Measurements from ENCODE around the gene FRAS1.
A peak's percentile ranks its signal among the peaks of the same experiment; 100 is the strongest.
"Not testable (repeated sequence)": the region's sequence is repeated elsewhere in the genome, so short reads cannot be mapped to it uniquely, and the experiment has no call there.

FRAS1 gene

GRCh38 chr4:78174891-78175290, 117.8 kb downstream of the FRAS1 start:
- no peak for DNase-seq

GRCh38 chr4:78179196-78179595, 122.1 kb downstream of the FRAS1 start:
- DNase-seq: no peak

- not testable (repeated sequence) for DNase-seq
Observed at GRCh38 chr4:78181681-78182234, 124.6 kb downstream of the FRAS1 start.

GRCh38 chr4:78184584-78184983, 127.5 kb downstream of the FRAS1 start:
- DNase-seq: no peak

DNA sequence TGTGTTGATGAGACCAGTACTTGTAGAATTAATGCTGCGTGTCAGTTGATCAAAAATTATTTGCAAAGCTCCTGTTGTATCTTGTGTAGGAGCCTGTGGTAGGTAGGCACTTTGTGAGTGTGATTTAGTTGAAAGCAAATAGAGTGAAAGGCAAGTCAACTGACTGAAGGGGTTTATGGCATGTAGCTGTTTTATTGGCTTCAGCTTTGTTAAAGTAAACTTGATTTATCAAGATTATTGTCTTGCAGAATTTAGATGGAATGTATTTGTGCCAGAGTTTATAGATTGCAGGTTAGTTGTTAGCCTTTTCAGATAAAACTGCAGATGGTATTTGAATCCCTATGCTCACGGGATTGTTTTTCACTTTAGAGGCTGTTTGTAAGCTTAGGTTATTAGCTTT, 128.0 kb downstream of the FRAS1 start:
- DNase-seq: no peak

- no peak for DNase-seq
Observed at GRCh38 chr4:78186597-78187543, 129.7 kb downstream of the FRAS1 start.

GRCh38 chr4:78190068-78190467, 132.9 kb downstream of the FRAS1 start:
- no peak for DNase-seq

GRCh38 chr4:78190595-78190994, 133.5 kb downstream of the FRAS1 start:
- no peak for DNase-seq

GRCh38 chr4:78197947-78198346, 140.8 kb downstream of the FRAS1 start:
- DNase-seq: peak; percentile 26

DNA sequence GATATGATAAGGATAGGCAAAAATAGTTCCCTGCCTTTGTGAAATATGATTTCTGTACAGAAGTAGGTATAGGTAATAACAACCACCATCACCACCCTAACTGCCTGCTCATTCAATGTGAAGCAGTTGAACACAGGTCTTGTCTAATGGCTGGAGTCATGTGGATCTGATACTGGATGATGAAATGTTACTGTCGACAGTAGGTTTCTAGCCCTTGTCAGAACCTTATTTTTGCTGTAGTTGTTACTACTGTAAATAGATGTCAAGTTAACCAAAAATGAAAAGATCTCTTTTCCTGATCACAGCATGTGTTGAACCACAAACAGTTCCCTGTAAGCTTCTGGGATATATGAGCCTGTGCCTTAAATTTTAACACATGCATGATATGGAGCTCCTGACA, 142.9 kb downstream of the FRAS1 start:
- DNase-seq: peak; percentile 60

- DNase-seq: no peak
Observed at GRCh38 chr4:78200949-78201348, 143.8 kb downstream of the FRAS1 start.

- DNase-seq: no peak
Observed at GRCh38 chr4:78204176-78204575, 147.1 kb downstream of the FRAS1 start.

DNA sequence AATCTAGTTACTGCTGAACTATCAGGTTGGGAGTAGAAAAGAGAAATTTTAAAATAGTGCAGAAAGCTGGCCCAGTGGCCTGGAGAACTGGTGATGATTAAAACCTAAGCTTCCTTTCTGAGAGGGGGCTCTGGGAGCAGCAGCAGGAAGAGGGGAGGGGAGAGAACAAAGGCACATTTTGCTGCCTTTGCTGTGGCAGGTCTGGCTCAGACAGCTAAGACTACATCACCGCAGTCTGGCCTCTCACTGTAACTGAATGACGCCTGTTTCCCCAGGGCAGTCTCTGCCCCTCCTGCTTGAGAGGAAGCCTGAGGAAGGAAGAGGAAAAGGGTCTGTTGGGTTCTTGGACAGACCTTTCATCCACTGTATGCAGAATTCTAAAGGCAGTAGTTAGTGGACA, 148.5 kb downstream of the FRAS1 start:
- DNase-seq: no peak

- no peak for DNase-seq
Observed at GRCh38 chr4:78207541-78207940, 150.4 kb downstream of the FRAS1 start.

GRCh38 chr4:78207951-78208350, 150.8 kb downstream of the FRAS1 start:
- DNase-seq: peak; percentile 22

GRCh38 chr4:78208896-78209295, 151.8 kb downstream of the FRAS1 start:
- DNase-seq: not testable (repeated sequence)

DNA sequence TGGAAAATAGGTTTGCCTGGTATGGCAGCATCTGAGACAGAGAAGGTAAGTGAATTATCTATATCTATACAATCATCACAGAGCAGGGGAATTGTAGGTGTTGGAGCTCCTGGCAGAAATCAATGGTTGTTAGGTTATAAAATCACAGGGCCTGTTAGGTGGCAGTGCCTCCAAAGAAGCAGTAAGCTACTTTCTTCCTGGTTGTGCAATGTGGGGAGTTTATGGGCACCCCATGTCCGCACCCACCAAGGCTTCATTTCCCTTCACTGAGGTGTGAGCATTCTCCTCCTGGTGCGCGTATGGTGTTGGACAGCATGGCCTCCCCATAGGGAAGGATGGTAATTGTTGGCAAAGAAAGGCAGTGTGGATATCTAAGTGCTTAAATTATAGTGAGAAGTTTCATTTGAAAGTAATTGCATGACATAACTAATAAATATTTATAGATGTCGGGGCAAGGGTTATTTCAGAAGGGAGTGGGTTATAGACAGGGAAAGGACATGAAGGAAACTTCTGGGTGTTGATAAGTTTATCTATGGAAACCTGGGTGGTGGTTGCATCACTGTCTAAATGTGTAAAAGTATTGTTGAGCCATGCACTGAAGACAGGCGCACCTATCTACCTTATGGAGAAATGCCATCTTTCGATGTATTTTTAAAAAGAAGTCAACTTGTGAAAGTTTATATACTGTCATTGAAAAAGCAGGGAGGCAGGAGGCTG, 153.7 kb downstream of the FRAS1 start:
- no peak for DNase-seq

DNA sequence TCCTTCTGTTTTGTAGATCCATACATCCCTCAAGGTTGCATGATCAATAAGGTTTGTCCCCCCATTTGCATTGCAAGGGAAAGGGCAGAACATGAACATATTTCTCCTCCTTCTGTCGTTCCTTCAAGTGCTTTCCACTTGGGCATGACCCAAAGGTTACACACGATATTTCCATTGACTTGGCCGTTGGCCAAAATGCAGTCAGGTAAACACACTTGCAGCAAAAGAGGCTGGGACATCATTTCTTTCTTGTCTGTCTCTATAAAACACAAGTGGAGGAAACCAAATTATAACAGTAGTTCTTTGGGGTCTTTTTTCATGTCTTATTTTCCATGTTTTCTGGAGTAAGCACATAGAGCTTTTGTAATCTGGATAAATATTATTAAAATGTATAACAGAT, 156.1 kb downstream of the FRAS1 start:
- DNase-seq: no peak

DNA sequence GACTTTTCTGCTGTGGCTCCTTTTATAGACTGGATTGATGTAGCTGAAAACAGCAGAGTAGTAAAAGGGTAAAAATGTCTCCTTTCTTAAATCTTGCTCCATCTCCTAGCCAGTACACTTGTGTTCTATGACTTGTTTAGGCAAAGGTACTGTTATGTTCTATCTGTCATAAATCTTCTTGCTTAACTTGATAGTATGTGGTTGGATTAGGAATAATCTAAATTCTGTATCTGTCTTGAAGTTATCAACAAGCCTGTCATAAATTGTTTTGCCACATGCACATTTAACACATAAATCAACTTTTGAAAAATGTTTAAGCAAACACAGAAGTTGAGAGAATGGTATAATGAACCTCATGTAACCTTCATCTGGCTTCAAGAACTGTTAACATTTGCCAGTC, 157.0 kb downstream of the FRAS1 start:
- no peak for DNase-seq

- no peak for DNase-seq
Observed at GRCh38 chr4:78217557-78217956, 160.4 kb downstream of the FRAS1 start.

DNA sequence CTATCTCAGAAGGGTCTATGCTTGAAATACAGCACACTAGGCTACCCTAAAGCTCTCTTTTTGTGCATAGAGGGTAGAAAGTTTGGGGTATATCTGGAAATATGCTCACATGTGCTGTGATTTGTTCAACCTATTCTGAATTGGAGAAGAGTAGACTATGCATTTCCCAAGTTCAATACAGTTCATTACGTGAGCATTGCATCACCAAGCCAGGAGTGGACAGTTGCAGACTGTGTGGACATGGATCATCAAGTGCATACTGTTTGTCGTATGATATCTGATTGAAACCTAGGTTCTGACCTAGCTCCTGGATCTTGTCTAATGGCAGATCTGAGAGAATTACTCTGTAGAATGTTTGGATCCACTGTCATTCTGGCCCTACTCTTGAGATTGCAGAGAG, 161.1 kb downstream of the FRAS1 start:
- DNase-seq: peak; percentile 56

DNA sequence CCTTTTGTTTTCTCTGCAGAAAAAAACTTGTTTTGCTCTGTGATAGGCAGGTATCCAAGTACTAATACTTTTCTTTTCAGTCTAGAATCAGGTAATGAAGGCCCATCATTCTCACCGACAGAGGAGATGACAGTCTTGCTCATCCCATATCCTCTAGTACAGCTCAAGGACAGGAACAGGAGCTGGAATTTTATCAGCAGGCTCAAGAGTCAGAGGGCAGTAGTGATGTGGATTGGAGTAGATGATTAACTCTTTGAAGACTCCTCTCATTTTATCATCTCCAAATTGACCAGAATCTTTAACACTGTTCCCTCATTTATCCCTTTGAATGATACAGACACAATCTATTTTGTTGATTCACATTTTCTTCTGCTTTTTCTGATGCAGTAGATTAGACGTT, 162.7 kb downstream of the FRAS1 start:
- no peak for DNase-seq

DNA sequence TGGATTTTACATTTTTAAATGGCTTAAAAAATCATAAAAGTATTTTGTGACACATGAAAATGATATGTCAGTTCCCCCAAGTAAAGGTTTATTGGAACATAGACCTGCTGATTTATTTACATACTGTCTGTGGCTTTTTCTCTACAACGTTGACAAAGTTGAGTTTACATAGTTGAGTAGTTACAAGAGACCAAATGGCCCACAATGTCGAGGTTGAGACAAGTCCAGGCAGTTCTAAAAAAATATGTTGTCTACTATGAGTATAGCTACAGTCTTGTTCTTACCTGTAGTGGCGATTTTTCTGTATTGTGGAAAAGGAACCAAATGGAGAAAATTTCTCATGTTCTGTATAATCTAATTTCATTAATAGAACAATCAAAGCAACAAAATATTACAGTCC, 163.2 kb downstream of the FRAS1 start:
- DNase-seq: no peak

Measured in OCI-M1 (cell line).